Activated B cell treated with CpG ODN at 0.5 μM for 24 hours (primary cell): Measurements from ENCODE around the gene MCC. TPM values are rescaled to one million over a fixed set of nuclear protein-coding genes. Genes with fewer than 3 reads are reported as not detected.

Source experiments
- ATAC-seq: fragments of 200-7000 bp; cut with Tn5 transposase; one replicate; pipeline ENCODE4 v1.10.0; 2021; ENCODE audit warnings: low read depth, mild to moderate bottlenecking, moderate library complexity
- CTCF ChIA-PET: fragments of 350-600 bp; sonication (Branson Sonifier 250); formaldehyde crosslinking; loops from one replicate; lab custom pipeline; 2021; ENCODE audit warnings: antibody characterized with exemption; lab: Charles Lee
- POLR2A ChIA-PET: fragments of 350-600 bp; sonication (Branson Sonifier 250); formaldehyde crosslinking; loops from one replicate; lab custom pipeline; 2021; ENCODE audit warnings: antibody characterized with exemption; lab: Charles Lee
- DNase-seq: peaks from one replicate; pipeline ENCODE4 v3.0.0; 2022
- H3K27ac Mint-ChIP-seq: one replicate; pipeline ENCODE4 v1.8.0; 2020; ENCODE audit warnings: mixed read lengths
- H3K27me3 Mint-ChIP-seq: one replicate; pipeline ENCODE4 v1.8.0; 2021; ENCODE audit warnings: mixed read lengths
- H3K36me3 Mint-ChIP-seq: one replicate; pipeline ENCODE4 v1.8.0; 2021; ENCODE audit warnings: low read depth, mixed read lengths
- H3K4me1 Mint-ChIP-seq: one replicate; pipeline ENCODE4 v1.8.0; 2021; ENCODE audit warnings: mixed read lengths
- H3K4me3 Mint-ChIP-seq: one replicate; pipeline ENCODE4 v1.8.0; 2020; ENCODE audit warnings: mild to moderate bottlenecking, mixed read lengths
- H3K9me3 Mint-ChIP-seq: one replicate; pipeline ENCODE4 v1.8.0; 2020; ENCODE audit warnings: mixed read lengths
- CTCF ChIP-seq: fragments of 200-600 bp; IDR thresholded peaks from one replicate; pipeline ENCODE4 v1.8.0; 2022; ENCODE audit warnings: antibody characterized with exemption, mild to moderate bottlenecking
- intact Hi-C: fragments of 100-400 bp; cut with micrococcal nuclease; formaldehyde crosslinking; loops from one replicate; pipeline ENCODE4 v1.15.1; 2024
- total RNA-seq: library from RNA; stranded (reverse); gene quantifications from 2 replicates; pipeline ENCODE4 v1.2.3, GENCODE V29; 2022

MCC gene
- total RNA-seq, 1 donor from 2014 or later, result 0.22 TPM

GRCh38 chr5:113255105-113255504 lies 233.1 kb downstream of the MCC start:
- ChIA-PET CTCF (no interaction called here), POLR2A (no interaction called here)
- intact Hi-C loops, result no loop called here
- no peaks in the 10 kb centered on the region for H3K9me3 Mint-ChIP-seq
- no peak overlapping the region for H3K4me3 Mint-ChIP-seq
- ATAC-seq, result no peak
- H3K36me3 Mint-ChIP-seq, result no peaks in the 10 kb centered on the region
- H3K27me3 Mint-ChIP-seq, result peaks cover 5% of the 10 kb centered on the region
- no peak for DNase-seq
- no peak for TF ChIP-seq CTCF
- no peaks in the 10 kb centered on the region for H3K4me1 Mint-ChIP-seq
- H3K27ac Mint-ChIP-seq, result no peak overlapping the region

- no peak overlapping the region for H3K4me3 Mint-ChIP-seq
- H3K27ac Mint-ChIP-seq, result no peak overlapping the region
- no peak for DNase-seq
- TF ChIP-seq CTCF, result no peak
- no peaks in the 10 kb centered on the region for H3K36me3 Mint-ChIP-seq
- H3K9me3 Mint-ChIP-seq, result no peaks in the 10 kb centered on the region
- peaks cover 8% of the 10 kb centered on the region for H3K27me3 Mint-ChIP-seq
- no peaks in the 10 kb centered on the region for H3K4me1 Mint-ChIP-seq
- intact Hi-C loops, result no loop called here
- POLR2A ChIA-PET, result no interaction called here
- ATAC-seq, result no peak
- CTCF ChIA-PET, result no interaction called here
Measured at GRCh38 chr5:113253037-113253436, 235.2 kb downstream of the MCC start.

- DNase-seq (no peak), ATAC-seq (no peak)
- peaks cover 11% of the 10 kb centered on the region for H3K27me3 Mint-ChIP-seq
- H3K4me1 Mint-ChIP-seq, result no peaks in the 10 kb centered on the region
- no peak overlapping the region for H3K4me3 Mint-ChIP-seq
- ChIA-PET CTCF (no interaction called here), POLR2A (no interaction called here)
- intact Hi-C loops, result no loop called here
- no peak overlapping the region for H3K27ac Mint-ChIP-seq
- no peaks in the 10 kb centered on the region for H3K36me3 Mint-ChIP-seq
- no peak for TF ChIP-seq CTCF
- H3K9me3 Mint-ChIP-seq, result no peaks in the 10 kb centered on the region
Measured at GRCh38 chr5:113252066-113252465, 236.2 kb downstream of the MCC start.

GRCh38 chr5:113250341-113250953 lies 237.8 kb downstream of the MCC start:
- Mint-ChIP-seq H3K4me3 (no peak overlapping the region), H3K27me3 (peaks cover 12% of the 10 kb centered on the region), H3K27ac (no peak overlapping the region), H3K9me3 (peaks cover 6% of the 10 kb centered on the region), H3K4me1 (no peaks in the 10 kb centered on the region), H3K36me3 (no peaks in the 10 kb centered on the region)
- ATAC-seq (no peak), DNase-seq (no peak)
- ChIA-PET CTCF (no interaction called here), POLR2A (no interaction called here)
- intact Hi-C loops, result no loop called here
- no peak for TF ChIP-seq CTCF

DNA sequence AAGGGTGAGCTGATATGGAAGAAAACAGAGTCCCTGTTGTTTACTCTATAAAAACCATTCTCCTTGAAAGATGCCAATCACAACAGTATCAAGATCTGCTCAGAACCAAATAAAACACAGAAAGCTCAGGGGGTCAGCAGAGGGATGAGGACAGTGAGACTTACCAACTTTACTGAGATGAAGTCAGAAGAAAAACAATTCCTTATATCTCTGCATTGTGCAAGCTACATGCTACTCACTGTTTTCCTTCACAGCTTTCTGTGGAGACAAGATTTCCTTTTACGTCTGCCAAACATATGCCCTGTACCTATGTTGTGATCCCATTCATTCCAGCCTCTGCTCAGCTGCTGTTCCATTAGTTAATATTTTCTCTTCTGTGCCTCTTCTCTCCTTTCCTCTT lies 239.0 kb downstream of the MCC start:
- Mint-ChIP-seq H3K4me1 (no peaks in the 10 kb centered on the region), H3K9me3 (peaks cover 6% of the 10 kb centered on the region), H3K36me3 (no peaks in the 10 kb centered on the region), H3K27me3 (peaks cover 12% of the 10 kb centered on the region), H3K4me3 (no peak overlapping the region), H3K27ac (no peak overlapping the region)
- no peak for TF ChIP-seq CTCF
- POLR2A ChIA-PET, result no interaction called here
- ATAC-seq, result no peak
- CTCF ChIA-PET, result no interaction called here
- intact Hi-C loops, result no loop called here
- no peak for DNase-seq
